NCI-H748 treated with DMSO at 0.1 percent for 48 hours (cell line): ENCODE results near the gene KIF25.

Experiments used
- DNase-seq: peaks from one replicate; lab custom pipeline; 2025; lab: John Stamatoyannopoulos, UW

The KIF25 gene

GRCh38 chr6:168037242-168037641, 39.8 kb downstream of the KIF25 start:
- DNase-seq = no peak

GRCh38 chr6:168037856-168038255, 40.4 kb downstream of the KIF25 start:
- DNase-seq = no peak

GRCh38 chr6:168038576-168039140, 41.2 kb downstream of the KIF25 start:
- no peak for DNase-seq

- DNase-seq = no peak
These were observed 41.8 kb downstream of the KIF25 start for GRCh38 chr6:168039301-168039700.

GRCh38 chr6:168039849-168040248, 42.4 kb downstream of the KIF25 start:
- DNase-seq = no peak

GRCh38 chr6:168040856-168041496, 43.5 kb downstream of the KIF25 start:
- no peak for DNase-seq

- DNase-seq = no peak
These were observed 44.5 kb downstream of the KIF25 start for GRCh38 chr6:168041928-168042327.

GRCh38 chr6:168042426-168043192, 45.1 kb downstream of the KIF25 start:
- DNase-seq = no peak

GRCh38 chr6:168043193-168043847, 45.8 kb downstream of the KIF25 start:
- DNase-seq = no peak

GRCh38 chr6:168043848-168044415, 46.5 kb downstream of the KIF25 start:
- no peak for DNase-seq

- DNase-seq = no peak
These were observed 47.2 kb downstream of the KIF25 start for GRCh38 chr6:168044521-168045130.

- DNase-seq = no peak
These were observed 47.7 kb downstream of the KIF25 start for GRCh38 chr6:168045141-168045691.

- no peak for DNase-seq
These were observed 48.5 kb downstream of the KIF25 start for GRCh38 chr6:168045706-168046620.

- no peak for DNase-seq
These were observed 49.2 kb downstream of the KIF25 start for GRCh38 chr6:168046696-168047095.

- no peak for DNase-seq
These were observed 50.6 kb downstream of the KIF25 start for GRCh38 chr6:168047841-168048723.

GRCh38 chr6:168048724-168049025, 51.2 kb downstream of the KIF25 start:
- no peak for DNase-seq

GRCh38 chr6:168049277-168049676, 51.8 kb downstream of the KIF25 start:
- no peak for DNase-seq

GRCh38 chr6:168049706-168050224, 52.3 kb downstream of the KIF25 start:
- no peak for DNase-seq

GRCh38 chr6:168050225-168050880, 52.9 kb downstream of the KIF25 start:
- no peak for DNase-seq
